ENCODE results near the gene HSPA6. TPM values are rescaled to one million over a fixed set of nuclear protein-coding genes. Genes with fewer than 3 reads are reported as not detected.
"Not testable (repeated sequence)": the region's sequence is repeated elsewhere in the genome, so short reads cannot be mapped to it uniquely, and the experiment has no call there.

HSPA6 gene
- total RNA-seq, result 0.36 and 0.88 TPM in 2 replicates

DNA sequence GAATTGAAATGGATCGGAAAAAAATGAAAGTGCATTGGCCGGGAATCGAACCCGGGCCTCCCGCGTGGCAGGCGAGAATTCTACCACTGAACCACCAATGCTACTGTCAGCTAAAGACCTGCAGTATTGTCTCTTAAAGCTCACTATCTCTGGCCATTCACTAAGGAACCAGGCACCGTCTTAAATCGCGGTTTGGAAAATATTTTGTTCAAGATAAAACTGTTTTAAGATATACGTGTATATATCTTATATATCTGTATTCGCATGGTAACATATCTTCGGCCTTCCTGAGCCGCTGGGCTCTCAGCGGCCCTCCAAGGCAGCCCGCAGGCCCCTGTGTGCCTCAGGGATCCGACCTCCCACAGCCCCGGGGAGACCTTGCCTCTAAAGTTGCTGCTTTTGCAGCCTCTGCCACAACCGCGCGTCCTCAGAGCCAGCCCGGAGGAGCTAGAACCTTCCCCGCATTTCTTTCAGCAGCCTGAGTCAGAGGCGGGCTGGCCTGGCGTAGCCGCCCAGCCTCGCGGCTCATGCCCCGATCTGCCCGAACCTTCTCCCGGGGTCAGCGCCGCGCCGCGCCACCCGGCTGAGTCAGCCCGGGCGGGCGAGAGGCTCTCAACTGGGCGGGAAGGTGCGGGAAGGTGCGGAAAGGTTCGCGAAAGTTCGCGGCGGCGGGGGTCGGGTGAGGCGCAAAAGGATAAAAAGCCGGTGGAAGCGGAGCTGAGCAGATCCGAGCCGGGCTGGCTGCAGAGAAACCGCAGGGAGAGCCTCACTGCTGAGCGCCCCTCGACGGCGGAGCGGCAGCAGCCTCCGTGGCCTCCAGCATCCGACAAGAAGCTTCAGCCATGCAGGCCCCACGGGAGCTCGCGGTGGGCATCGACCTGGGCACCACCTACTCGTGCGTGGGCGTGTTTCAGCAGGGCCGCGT is at the start of gene HSPA6:
Gene HSPA6, plus strand, starts transcription at position 724 of the 925 bp plus-strand sequence. Its CDS starts 119 bp downstream, at position 843.
- Histone ChIP-seq H2AFZ (ENCODE audit: low read length) (peak within 1 kb of the TSS; percentile 81), H3K4me2 (ENCODE audit: insufficient read depth, low read length) (peak within 1 kb of the TSS; percentile 70), H3K4me3 (ENCODE audit: insufficient read depth, low read length) (peak within 1 kb of the TSS; percentile 77), H3K27ac (ENCODE audit: low read depth, low read length) (peak within 1 kb of the TSS; percentile 76)
- not testable (repeated sequence) for H3K27me3 ChIP-seq (ENCODE audit: insufficient read depth, low read length); H3K79me2 ChIP-seq (ENCODE audit: insufficient read depth, low read length); H3K4me1 ChIP-seq (ENCODE audit: insufficient read depth, low read length); H3K9me3 ChIP-seq (ENCODE audit: low read depth, low read length); H3K36me3 ChIP-seq (ENCODE audit: insufficient read depth, low read length); H4K20me1 ChIP-seq (ENCODE audit: insufficient read depth, low read length)
- peak; percentile 96 for DNase-seq (ENCODE audit: insufficient read length, low spot score, missing footprints)

GRCh38 chr1:161477711-161478110 is 46.6 kb upstream of the HSPA6 start:
- not testable (repeated sequence) for H3K36me3 ChIP-seq (ENCODE audit: insufficient read depth, low read length)

GRCh38 chr1:161478985-161479384 is 45.4 kb upstream of the HSPA6 start:
- TF ChIP-seq, protein P1, sequence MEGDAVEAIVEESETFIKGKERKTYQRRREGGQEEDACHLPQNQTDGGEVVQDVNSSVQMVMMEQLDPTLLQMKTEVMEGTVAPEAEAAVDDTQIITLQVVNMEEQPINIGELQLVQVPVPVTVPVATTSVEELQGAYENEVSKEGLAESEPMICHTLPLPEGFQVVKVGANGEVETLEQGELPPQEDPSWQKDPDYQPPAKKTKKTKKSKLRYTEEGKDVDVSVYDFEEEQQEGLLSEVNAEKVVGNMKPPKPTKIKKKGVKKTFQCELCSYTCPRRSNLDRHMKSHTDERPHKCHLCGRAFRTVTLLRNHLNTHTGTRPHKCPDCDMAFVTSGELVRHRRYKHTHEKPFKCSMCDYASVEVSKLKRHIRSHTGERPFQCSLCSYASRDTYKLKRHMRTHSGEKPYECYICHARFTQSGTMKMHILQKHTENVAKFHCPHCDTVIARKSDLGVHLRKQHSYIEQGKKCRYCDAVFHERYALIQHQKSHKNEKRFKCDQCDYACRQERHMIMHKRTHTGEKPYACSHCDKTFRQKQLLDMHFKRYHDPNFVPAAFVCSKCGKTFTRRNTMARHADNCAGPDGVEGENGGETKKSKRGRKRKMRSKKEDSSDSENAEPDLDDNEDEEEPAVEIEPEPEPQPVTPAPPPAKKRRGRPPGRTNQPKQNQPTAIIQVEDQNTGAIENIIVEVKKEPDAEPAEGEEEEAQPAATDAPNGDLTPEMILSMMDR (IDR thresholded peaks at IDR 0.05; ENCODE audit: extremely low read depth, low read depth, low read length), result no peak
- H3K4me2 ChIP-seq (ENCODE audit: insufficient read depth, low read length), result no peak overlapping the region
- H3K27ac ChIP-seq (ENCODE audit: low read depth, low read length), result no peak overlapping the region

More at GRCh38 chr1:161477711-161478110, 46.6 kb upstream of the HSPA6 start:
- not testable (repeated sequence) for H3K27ac ChIP-seq (ENCODE audit: low read depth, low read length); H3K4me3 ChIP-seq (ENCODE audit: insufficient read depth, low read length); H3K4me2 ChIP-seq (ENCODE audit: insufficient read depth, low read length); H4K20me1 ChIP-seq (ENCODE audit: insufficient read depth, low read length); DNase-seq (ENCODE audit: insufficient read length, low spot score, missing footprints); H3K79me2 ChIP-seq (ENCODE audit: insufficient read depth, low read length); H3K9me3 ChIP-seq (ENCODE audit: low read depth, low read length); H3K4me1 ChIP-seq (ENCODE audit: insufficient read depth, low read length); H2AFZ ChIP-seq (ENCODE audit: low read length)
- H3K27me3 ChIP-seq (ENCODE audit: insufficient read depth, low read length), result peaks cover 21% of the 10 kb centered on the region

GRCh38 chr1:161480381-161481035 is 43.8 kb upstream of the HSPA6 start:
- Histone ChIP-seq H2AFZ (ENCODE audit: low read length) (no peak overlapping the region), H3K27ac (ENCODE audit: low read depth, low read length) (no peak overlapping the region), H3K4me1 (ENCODE audit: insufficient read depth, low read length) (no peaks in the 10 kb centered on the region), H3K79me2 (ENCODE audit: insufficient read depth, low read length) (no peaks in the 10 kb centered on the region), H3K9me3 (ENCODE audit: low read depth, low read length) (no peaks in the 10 kb centered on the region), H3K27me3 (ENCODE audit: insufficient read depth, low read length) (peaks cover 14% of the 10 kb centered on the region), H3K4me2 (ENCODE audit: insufficient read depth, low read length) (no peak overlapping the region), H3K36me3 (ENCODE audit: insufficient read depth, low read length) (no peaks in the 10 kb centered on the region), H4K20me1 (ENCODE audit: insufficient read depth, low read length) (no peaks in the 10 kb centered on the region), H3K4me3 (ENCODE audit: insufficient read depth, low read length) (no peak overlapping the region)
- no peak for DNase-seq (ENCODE audit: insufficient read length, low spot score, missing footprints)
- TF ChIP-seq, protein P1 (IDR thresholded peaks at IDR 0.05; ENCODE audit: extremely low read depth, low read depth, low read length), result no peak

More at GRCh38 chr1:161478985-161479384, 45.4 kb upstream of the HSPA6 start:
- Histone ChIP-seq H4K20me1 (ENCODE audit: insufficient read depth, low read length) (no peaks in the 10 kb centered on the region), H2AFZ (ENCODE audit: low read length) (no peak overlapping the region), H3K36me3 (ENCODE audit: insufficient read depth, low read length) (no peaks in the 10 kb centered on the region), H3K4me3 (ENCODE audit: insufficient read depth, low read length) (no peak overlapping the region), H3K27me3 (ENCODE audit: insufficient read depth, low read length) (peaks cover 14% of the 10 kb centered on the region), H3K9me3 (ENCODE audit: low read depth, low read length) (no peaks in the 10 kb centered on the region), H3K4me1 (ENCODE audit: insufficient read depth, low read length) (no peaks in the 10 kb centered on the region), H3K79me2 (ENCODE audit: insufficient read depth, low read length) (no peaks in the 10 kb centered on the region)
- DNase-seq (ENCODE audit: insufficient read length, low spot score, missing footprints), result no peak

All from osteoblast (primary cell).